PC-9 (cell line): Measurements from ENCODE around the gene CTTNBP2. TPM values are rescaled to one million over a fixed set of nuclear protein-coding genes. Genes with fewer than 3 reads are reported as not detected.

Source experiments
- BruUV-seq: library from RNA; stranded (reverse); fragments of 400-500 nt; replicated peaks from 2 replicates; lab custom pipeline; 2021; lab: Mats Ljungman, UMichigan
- CTCF ChIA-PET: fragments of 300-600 bp; sonication (Branson Sonifier 250); formaldehyde crosslinking; loops from one replicate; lab custom pipeline; 2022; ENCODE audit warnings: antibody characterized with exemption; lab: Charles Lee
- POLR2A ChIA-PET: fragments of 300-600 bp; sonication (Branson Sonifier 250); formaldehyde crosslinking; loops from one replicate; lab custom pipeline; 2022; ENCODE audit warnings: antibody characterized with exemption; ENCODE audit not compliant: unreplicated experiment; lab: Charles Lee
- DNase-seq, 2 experiments: peaks; one replicate each; pipeline versions ENCODE4 v3.0.0 to v3.0.0-alpha.2; 2015 to 2022; ENCODE audit warnings: mixed read lengths in 1 of 2
- H2AFZ ChIP-seq: fragments of 200-600 bp; sonication (generic); 2 replicates; pipeline ENCODE4 v1.8.1; 2017; ENCODE audit warnings: antibody characterized with exemption
- H3F3A ChIP-seq: fragments of 200-600 bp; sonication (generic); 2 replicates; pipeline ENCODE4 v1.8.1; 2017; ENCODE audit warnings: antibody characterized with exemption, mild to moderate bottlenecking, low read depth; ENCODE audit not compliant: insufficient read depth
- H3K27ac ChIP-seq: fragments of 200-600 bp; sonication (generic); 2 replicates; pipeline ENCODE4 v1.6.1; 2016; ENCODE audit warnings: mixed run types
- H3K27me3 ChIP-seq: fragments of 200-600 bp; sonication (generic); 2 replicates; pipeline ENCODE4 v1.6.1; 2016; ENCODE audit warnings: low read depth, mixed run types; ENCODE audit not compliant: insufficient read depth
- H3K36me3 ChIP-seq: fragments of 200-600 bp; sonication (generic); 2 replicates; pipeline ENCODE4 v1.6.1; 2016; ENCODE audit warnings: low read depth, mixed run types
- H3K4me1 ChIP-seq: fragments of 200-600 bp; sonication (generic); replicated peaks from 2 replicates; pipeline ENCODE4 v1.6.1; 2016; ENCODE audit warnings: mixed run types; ENCODE audit not compliant: insufficient read depth
- H3K4me2 ChIP-seq: fragments of 200-600 bp; sonication (generic); 2 replicates; pipeline ENCODE4 v1.6.1; 2017; ENCODE audit warnings: mixed run types
- H3K4me3 ChIP-seq: fragments of 200-600 bp; sonication (generic); 2 replicates; pipeline ENCODE4 v1.6.1; 2016; ENCODE audit warnings: mixed run types
- H3K79me2 ChIP-seq: fragments of 200-600 bp; sonication (generic); 2 replicates; pipeline ENCODE4 v1.6.1; 2017; ENCODE audit warnings: low read depth, mixed run types
- H3K9me2 ChIP-seq: fragments of 200-600 bp; sonication (generic); 2 replicates; pipeline ENCODE4 v1.8.1; 2017; ENCODE audit warnings: mild to moderate bottlenecking; ENCODE audit not compliant: insufficient read depth
- H3K9me3 ChIP-seq: fragments of 200-600 bp; sonication (generic); 2 replicates; pipeline ENCODE4 v1.8.1; 2016; ENCODE audit warnings: low read depth; ENCODE audit not compliant: insufficient read depth
- H4K20me1 ChIP-seq: fragments of 200-600 bp; sonication (generic); 2 replicates; pipeline ENCODE4 v1.8.1; 2017; ENCODE audit not compliant: insufficient read depth
- EZH2 ChIP-seq: fragments of 200-600 bp; sonication (generic); IDR thresholded peaks from 2 replicates; pipeline ENCODE4 v1.8.0; 2017; ENCODE audit warnings: antibody characterized with exemption, low read depth
- intact Hi-C: fragments of 100-400 bp; cut with micrococcal nuclease; formaldehyde crosslinking; loops from one replicate; pipeline ENCODE4 v1.10.0; 2022; ENCODE audit not compliant: unreplicated experiment
- total RNA-seq: library from RNA; stranded (reverse); gene quantifications from 2 replicates; pipeline ENCODE4 v1.2.3, GENCODE V29; 2021
- TF ChIP-seq, protein P1 (sequence below): fragments of 200-600 bp; sonication (generic); conservative IDR thresholded peaks from 2 replicates; pipeline ENCODE4 v1.6.1; 2017; ENCODE audit warnings: mixed run types, antibody characterized with exemption, mild to moderate bottlenecking, moderate library complexity

The CTTNBP2 gene
- total RNA-seq, 1 experiment from 2014 or later, result not detected

DNA sequence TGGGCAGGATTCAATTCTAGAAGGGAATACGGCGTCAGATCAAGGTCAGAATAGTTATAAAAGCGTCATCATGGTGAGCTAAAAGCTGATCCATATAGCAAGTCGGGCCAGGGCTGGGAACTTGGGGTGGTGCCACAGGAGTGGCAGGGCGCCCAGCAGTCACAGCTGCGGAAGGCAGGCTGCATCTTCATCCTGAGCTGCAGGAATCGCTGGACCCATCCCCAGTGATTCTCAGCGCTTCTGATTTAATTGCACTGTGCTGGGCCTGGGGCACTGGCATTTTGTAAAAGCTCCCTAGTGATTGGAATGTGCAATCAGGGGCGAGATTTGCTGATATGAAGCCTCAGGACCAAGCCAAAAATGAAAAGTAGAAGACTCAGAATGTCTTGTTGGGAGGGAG is 135.3 kb downstream of the CTTNBP2 start:
- Histone ChIP-seq H3K4me2 (no peak overlapping the region), H4K20me1 (no peaks in the 10 kb centered on the region), H3K9me2 (no peaks in the 10 kb centered on the region), H3K27me3 (no peaks in the 10 kb centered on the region), H3K4me1 (no peaks in the 10 kb centered on the region), H3K27ac (no peak overlapping the region), H3K79me2 (no peaks in the 10 kb centered on the region), H3K4me3 (no peak overlapping the region), H3F3A (no peaks in the 10 kb centered on the region), H3K9me3 (no peaks in the 10 kb centered on the region), H2AFZ (no peak overlapping the region), H3K36me3 (no peaks in the 10 kb centered on the region)
- ChIA-PET POLR2A (no interaction called here), CTCF (no interaction called here)
- TF ChIP-seq, protein P1, sequence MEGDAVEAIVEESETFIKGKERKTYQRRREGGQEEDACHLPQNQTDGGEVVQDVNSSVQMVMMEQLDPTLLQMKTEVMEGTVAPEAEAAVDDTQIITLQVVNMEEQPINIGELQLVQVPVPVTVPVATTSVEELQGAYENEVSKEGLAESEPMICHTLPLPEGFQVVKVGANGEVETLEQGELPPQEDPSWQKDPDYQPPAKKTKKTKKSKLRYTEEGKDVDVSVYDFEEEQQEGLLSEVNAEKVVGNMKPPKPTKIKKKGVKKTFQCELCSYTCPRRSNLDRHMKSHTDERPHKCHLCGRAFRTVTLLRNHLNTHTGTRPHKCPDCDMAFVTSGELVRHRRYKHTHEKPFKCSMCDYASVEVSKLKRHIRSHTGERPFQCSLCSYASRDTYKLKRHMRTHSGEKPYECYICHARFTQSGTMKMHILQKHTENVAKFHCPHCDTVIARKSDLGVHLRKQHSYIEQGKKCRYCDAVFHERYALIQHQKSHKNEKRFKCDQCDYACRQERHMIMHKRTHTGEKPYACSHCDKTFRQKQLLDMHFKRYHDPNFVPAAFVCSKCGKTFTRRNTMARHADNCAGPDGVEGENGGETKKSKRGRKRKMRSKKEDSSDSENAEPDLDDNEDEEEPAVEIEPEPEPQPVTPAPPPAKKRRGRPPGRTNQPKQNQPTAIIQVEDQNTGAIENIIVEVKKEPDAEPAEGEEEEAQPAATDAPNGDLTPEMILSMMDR, result no peak
- no peak for TF ChIP-seq EZH2
- no TSS peak for BruUV-seq
- no peak for DNase-seq
- intact Hi-C loops, result loop anchor here (5.0 kb wide), 1 partner anchor 429 kb away; no protein-coding TSS in a partner anchor

DNA sequence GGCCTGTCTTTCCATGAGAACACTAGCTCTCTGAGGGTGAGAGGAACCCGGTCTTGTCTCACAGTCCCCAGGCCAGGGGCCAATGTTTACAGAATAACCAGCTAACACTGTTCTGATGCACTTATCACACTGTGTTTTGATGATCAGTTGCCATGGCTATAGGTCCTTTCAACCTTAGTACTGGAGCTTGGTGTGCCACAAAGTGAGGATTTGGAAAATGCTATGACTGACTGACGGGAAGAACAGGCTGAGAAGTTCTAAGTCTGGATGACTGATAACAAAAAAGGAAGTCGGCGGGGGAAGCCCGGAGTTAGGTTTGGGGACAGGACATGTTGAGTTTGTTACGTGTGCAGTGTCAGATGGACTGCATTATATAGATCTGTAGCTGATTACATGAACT is 141.8 kb downstream of the CTTNBP2 start:
- no peak for TF ChIP-seq EZH2
- TF ChIP-seq, protein P1, result no peak
- intact Hi-C loops, result no loop called here
- Histone ChIP-seq H3K4me1 (no peaks in the 10 kb centered on the region), H3K36me3 (no peaks in the 10 kb centered on the region), H3K9me3 (no peaks in the 10 kb centered on the region), H3K79me2 (no peaks in the 10 kb centered on the region), H4K20me1 (no peaks in the 10 kb centered on the region), H3K27me3 (no peaks in the 10 kb centered on the region), H2AFZ (no peak overlapping the region), H3F3A (no peaks in the 10 kb centered on the region), H3K4me3 (no peak overlapping the region), H3K9me2 (no peaks in the 10 kb centered on the region), H3K4me2 (no peak overlapping the region), H3K27ac (no peak overlapping the region)
- DNase-seq, result no peak
- no TSS peak for BruUV-seq
- POLR2A ChIA-PET, result no interaction called here
- CTCF ChIA-PET, result no interaction called here

DNA sequence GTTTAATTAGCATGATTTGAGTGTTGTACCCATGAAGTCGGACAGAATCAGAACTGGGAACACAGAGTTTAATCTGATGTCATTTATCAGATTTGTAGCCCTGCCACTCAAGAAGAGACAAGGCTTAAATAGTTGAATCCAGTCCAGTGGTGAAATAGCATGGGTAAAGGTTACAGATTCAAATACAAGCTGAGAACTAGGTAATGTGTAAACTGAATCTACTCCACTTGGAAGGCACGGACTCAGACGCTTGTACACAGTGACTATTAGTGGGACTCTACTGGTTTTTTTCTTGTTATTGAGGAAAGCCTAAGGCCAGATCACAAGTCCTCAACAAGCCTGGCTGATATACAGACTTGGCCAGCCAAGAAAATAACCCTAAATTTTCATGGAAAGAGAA is 142.9 kb downstream of the CTTNBP2 start:
- Histone ChIP-seq H3F3A (no peaks in the 10 kb centered on the region), H2AFZ (no peak overlapping the region), H3K4me3 (no peak overlapping the region), H3K4me1 (no peaks in the 10 kb centered on the region), H3K9me2 (no peaks in the 10 kb centered on the region), H3K36me3 (no peaks in the 10 kb centered on the region), H4K20me1 (no peaks in the 10 kb centered on the region), H3K4me2 (no peak overlapping the region), H3K9me3 (no peaks in the 10 kb centered on the region), H3K27me3 (no peaks in the 10 kb centered on the region), H3K79me2 (no peaks in the 10 kb centered on the region), H3K27ac (no peak overlapping the region)
- no peak for DNase-seq
- BruUV-seq, result no TSS peak
- no peak for TF ChIP-seq EZH2
- TF ChIP-seq, protein P1, result no peak
- ChIA-PET CTCF (no interaction called here), POLR2A (no interaction called here)
- intact Hi-C loops, result no loop called here
